ENCODE measurements around the gene TKTL1. TPM values are rescaled to one million over a fixed set of nuclear protein-coding genes. Genes with fewer than 3 reads are reported as not detected.

The TKTL1 gene
- total and polyA plus RNA-seq, 7 experiments from 2014 or later: 0.58 to 47.7 (median 4.0) TPM

DNA sequence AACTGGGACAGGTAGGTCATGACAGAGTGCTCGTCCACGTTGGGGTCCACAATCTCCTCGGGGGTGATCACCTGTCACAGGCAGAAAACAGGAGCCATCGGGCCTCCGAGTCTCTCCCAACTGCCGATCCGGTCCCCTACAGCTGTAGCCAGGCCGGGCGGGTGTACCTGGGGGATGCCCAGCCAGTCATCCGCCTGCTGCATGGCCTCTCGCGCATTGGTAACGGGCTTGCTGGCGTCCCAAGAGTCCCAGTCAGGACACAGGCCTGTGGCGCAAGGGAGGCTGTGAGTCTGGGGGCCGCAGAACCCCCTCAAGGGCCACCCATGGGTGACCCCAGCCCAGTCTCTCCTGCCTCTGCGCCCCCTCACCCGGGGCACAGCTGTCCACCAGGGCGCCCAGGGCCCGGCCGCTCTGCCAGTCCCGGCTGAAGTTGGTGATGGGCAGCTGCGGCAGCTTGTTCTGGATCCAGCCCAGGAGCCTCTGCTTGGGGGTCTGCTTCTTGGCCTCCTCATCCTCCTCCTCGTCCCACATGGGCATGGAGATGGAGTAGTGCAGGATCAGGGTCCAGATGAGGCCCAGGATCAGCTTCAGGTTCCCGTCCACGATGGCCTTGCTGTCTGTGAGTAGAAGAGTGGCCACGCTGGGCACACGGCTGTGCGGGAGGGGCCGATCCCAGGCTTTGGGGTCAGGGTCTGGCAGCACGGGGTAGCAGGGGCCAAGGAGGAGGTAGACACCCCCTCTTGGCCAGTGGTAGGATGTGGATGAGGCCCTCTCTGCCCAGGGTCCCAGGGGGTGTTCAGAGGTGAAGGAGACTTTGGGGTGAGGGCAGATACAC, 72.1 kb downstream of the TKTL1 start:
- ATAC-seq (no peak), DNase-seq (no peak)
- Mint-ChIP-seq H3K4me3 (peak overlapping the region; percentile 77 to 98 (median 86)), H3K9me3 (no peaks in the 10 kb centered on the region), H3K27ac (peak overlapping the region in 8 of 9 donors; percentile 21 to 89 (median 84)), H3K27me3 (no peaks in the 10 kb centered on the region), H3K4me1 (peaks cover 0 to 16% (median 12%) of the 10 kb centered on the region in 7 donors), H3K36me3 (peaks cover 0 to 23% (median 0%) of the 10 kb centered on the region in 5 donors)
- Histone ChIP-seq H3K4me3 (ENCODE audit: low read length) (peak overlapping the region; percentile 66), H3K27ac (ENCODE audit: low read depth, low read length) (peak overlapping the region; percentile 91), H3K36me3 (ENCODE audit: control insufficient read depth in 2 of 3, insufficient read depth in 3 of 3, low read length in 3 of 3) (peaks cover 16 to 52% (median 22%) of the 10 kb centered on the region in 3 experiments), H3K4me1 (ENCODE audit: control insufficient read depth in 2 of 2, insufficient read depth in 2 of 2, low read length in 2 of 2) (peaks cover 22 to 24% of the 10 kb centered on the region in 2 donors), H3K27me3 (ENCODE audit: control insufficient read depth in 2 of 2, insufficient read depth in 2 of 2, low read length in 2 of 2) (no peaks in the 10 kb centered on the region), H3K9me3 (ENCODE audit: control insufficient read depth in 2 of 3, low read length in 3 of 3) (no peaks in the 10 kb centered on the region)
- POLR2A ChIA-PET: interaction anchor here (1.7 to 4.2 kb wide), 4 partner anchors 10 to 41 kb away, joined by 4 to 45 read pairs (median 15); no protein-coding TSS in a partner anchor
- intact Hi-C loops (cut with micrococcal nuclease): loop anchor here in 1 of 2 donors (2.0 kb wide), 1 partner anchor 41 kb away; no protein-coding TSS in a partner anchor
- CTCF ChIA-PET: interaction anchor here (1.2 kb wide), 1 partner anchor 19 kb away, joined by 3 read pairs; no protein-coding TSS in a partner anchor

DNA sequence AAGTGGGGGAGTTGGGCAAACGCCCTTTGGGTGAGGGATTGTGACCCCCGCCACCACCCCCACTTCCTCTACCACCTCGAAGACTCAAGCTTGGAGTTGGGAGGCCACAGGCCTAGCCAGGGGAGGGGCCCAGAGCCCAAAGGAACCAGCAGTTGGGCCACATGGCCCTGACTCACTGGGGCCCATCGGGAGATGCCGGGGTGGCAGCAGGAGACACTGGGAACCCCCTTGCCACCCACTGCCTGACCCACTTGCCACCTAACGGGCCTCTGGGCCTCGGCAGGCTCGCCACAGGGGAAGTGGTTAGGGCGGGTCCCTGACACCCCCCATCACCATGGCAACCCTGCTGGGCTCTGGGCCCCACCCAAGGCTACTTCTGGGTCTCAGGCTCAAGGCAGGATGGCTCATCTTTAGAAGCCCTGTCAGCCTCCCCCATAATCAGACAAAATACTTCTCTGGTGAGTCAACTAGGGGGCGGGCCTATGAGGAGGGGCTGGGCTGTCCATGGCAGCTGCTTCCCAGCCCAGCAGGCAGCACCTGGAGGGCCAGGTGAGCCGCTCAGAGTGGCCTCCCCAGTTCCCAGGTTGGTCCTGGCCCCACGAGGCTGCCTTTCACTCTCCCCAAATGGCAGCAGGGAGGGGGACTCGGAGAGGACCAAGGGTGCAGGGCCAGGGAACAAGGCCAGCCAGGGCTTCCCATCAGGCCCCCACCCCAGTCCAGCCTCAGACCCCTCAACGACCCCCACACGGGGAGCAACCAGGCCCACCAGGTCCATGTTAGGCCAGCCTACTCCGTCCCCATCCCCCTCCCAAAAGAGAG, 73.2 kb downstream of the TKTL1 start:
- CTCF ChIA-PET: interaction anchor here (1.2 kb wide), 1 partner anchor 20 kb away, joined by 3 read pairs; no protein-coding TSS in a partner anchor
- peak overlapping the region; percentile 66 for H3K4me3 ChIP-seq (ENCODE audit: low read length)
- ATAC-seq: peak; percentile 69

DNA sequence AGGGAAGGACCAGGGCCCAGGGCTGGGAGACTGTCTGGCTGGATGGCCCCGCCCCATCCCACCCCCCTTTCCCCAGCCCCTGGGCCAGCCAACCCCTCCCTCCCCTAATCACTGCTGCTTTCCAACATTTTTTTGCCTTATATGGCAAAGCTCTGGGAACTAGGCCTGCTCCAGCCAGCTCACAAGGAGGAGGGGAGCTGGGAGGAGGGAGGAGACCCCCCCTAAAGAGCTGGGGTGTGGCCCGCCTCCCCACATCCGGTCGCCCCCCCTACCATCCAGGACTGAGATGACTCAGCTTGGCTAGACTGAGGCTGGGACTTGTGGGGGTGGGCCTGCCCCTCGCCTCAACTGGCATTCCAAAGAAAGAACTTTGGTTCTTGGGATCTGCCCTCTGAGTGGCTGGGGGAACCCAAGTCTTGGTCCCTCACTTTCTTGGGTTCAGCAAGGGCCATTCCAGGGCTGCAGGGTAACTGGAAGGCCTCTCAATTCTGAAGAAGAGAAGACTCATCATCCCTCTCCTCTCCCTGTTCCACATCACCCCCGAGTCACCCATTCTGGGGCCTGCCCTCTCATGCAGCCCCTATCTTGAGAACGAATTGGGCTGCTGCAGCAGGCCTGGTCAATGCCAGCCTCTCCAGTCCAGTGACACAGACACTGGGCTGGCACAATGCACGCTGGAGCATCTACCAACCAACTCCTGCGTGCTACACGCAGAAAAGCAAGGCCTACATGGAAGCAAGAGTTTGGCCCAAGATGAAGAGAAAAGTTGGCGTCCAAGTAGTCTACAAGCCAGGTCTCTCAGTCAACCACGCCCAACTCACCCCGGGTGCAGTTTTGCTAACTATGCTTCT, 74.1 kb downstream of the TKTL1 start:
- Mint-ChIP-seq H3K4me1 (peaks cover 0 to 25% (median 14%) of the 10 kb centered on the region in 7 donors), H3K27me3 (no peaks in the 10 kb centered on the region), H3K9me3 (no peaks in the 10 kb centered on the region), H3K36me3 (peaks cover 0 to 21% (median 0%) of the 10 kb centered on the region in 5 donors), H3K4me3 (peak overlapping the region; percentile 85 to 98 (median 92)), H3K27ac (peak overlapping the region; percentile 87 to 96 (median 88))
- Histone ChIP-seq H3K9me3 (ENCODE audit: control insufficient read depth in 2 of 3, low read length in 3 of 3) (no peaks in the 10 kb centered on the region), H3K4me1 (ENCODE audit: control insufficient read depth in 2 of 2, insufficient read depth in 2 of 2, low read length in 2 of 2) (peaks cover 29 to 37% of the 10 kb centered on the region in 2 donors), H3K27ac (ENCODE audit: low read depth, low read length) (peak overlapping the region; percentile 91), H3K27me3 (ENCODE audit: control insufficient read depth in 2 of 2, insufficient read depth in 2 of 2, low read length in 2 of 2) (no peaks in the 10 kb centered on the region), H3K4me3 (ENCODE audit: low read length) (peak overlapping the region; percentile 82), H3K36me3 (ENCODE audit: control insufficient read depth in 2 of 3, insufficient read depth in 3 of 3, low read length in 3 of 3) (peaks cover 3 to 36% (median 14%) of the 10 kb centered on the region in 3 experiments)
- ATAC-seq (peak; percentile 25), DNase-seq (peak in 6 of 9 donors; percentile 48 to 72 (median 54))
- intact Hi-C loops (cut with micrococcal nuclease): loop anchor here (1.0 to 10.0 kb wide), 7 partner anchors 9 to 575 kb away; partner anchors contain the start of genes HCFC1 (in 2 of the 2), FAM3A (in 1 of the 2), IDH3G (in 1 of the 2) and MECP2 (in 1 of the 2)
- ChIA-PET POLR2A (interaction anchor here (0.6 to 4.2 kb wide), 12 partner anchors 8 to 444 kb away, joined by 3 to 45 read pairs (median 4); partner anchors contain the start of genes DNASE1L1, EMD and RPL10), CTCF (no interaction called here)

More for the DNA sequence above, 73.2 kb downstream of the TKTL1 start:
- Histone ChIP-seq H3K36me3 (ENCODE audit: control insufficient read depth in 2 of 3, insufficient read depth in 3 of 3, low read length in 3 of 3) (peaks cover 10 to 44% (median 20%) of the 10 kb centered on the region in 3 experiments), H3K27ac (ENCODE audit: low read depth, low read length) (peak overlapping the region; percentile 91), H3K9me3 (ENCODE audit: control insufficient read depth in 2 of 3, low read length in 3 of 3) (no peaks in the 10 kb centered on the region), H3K4me1 (ENCODE audit: control insufficient read depth in 2 of 2, insufficient read depth in 2 of 2, low read length in 2 of 2) (peaks cover 29 to 33% of the 10 kb centered on the region in 2 donors), H3K27me3 (ENCODE audit: control insufficient read depth in 2 of 2, insufficient read depth in 2 of 2, low read length in 2 of 2) (no peaks in the 10 kb centered on the region)
- POLR2A ChIA-PET: interaction anchor here (0.9 to 4.2 kb wide), 7 partner anchors 9 to 51 kb away, joined by 3 to 45 read pairs (median 4); partner anchors contain the start of genes EMD and RPL10
- H3K27ac Mint-ChIP-seq: peak overlapping the region; percentile 21 to 93 (median 87)
- H3K27me3 Mint-ChIP-seq: no peaks in the 10 kb centered on the region
- H3K9me3 Mint-ChIP-seq: no peaks in the 10 kb centered on the region
- DNase-seq: peak; percentile 61 to 88 (median 73)
- peaks cover 0 to 21% (median 0%) of the 10 kb centered on the region in 5 donors for H3K36me3 Mint-ChIP-seq
- intact Hi-C loops (cut with micrococcal nuclease): loop anchor here (1.0 to 2.0 kb wide), 2 partner anchors 9 to 42 kb away; no protein-coding TSS in a partner anchor
- H3K4me1 Mint-ChIP-seq: peaks cover 0 to 25% (median 14%) of the 10 kb centered on the region in 7 donors
- peak overlapping the region; percentile 77 to 98 (median 86) for H3K4me3 Mint-ChIP-seq

DNA sequence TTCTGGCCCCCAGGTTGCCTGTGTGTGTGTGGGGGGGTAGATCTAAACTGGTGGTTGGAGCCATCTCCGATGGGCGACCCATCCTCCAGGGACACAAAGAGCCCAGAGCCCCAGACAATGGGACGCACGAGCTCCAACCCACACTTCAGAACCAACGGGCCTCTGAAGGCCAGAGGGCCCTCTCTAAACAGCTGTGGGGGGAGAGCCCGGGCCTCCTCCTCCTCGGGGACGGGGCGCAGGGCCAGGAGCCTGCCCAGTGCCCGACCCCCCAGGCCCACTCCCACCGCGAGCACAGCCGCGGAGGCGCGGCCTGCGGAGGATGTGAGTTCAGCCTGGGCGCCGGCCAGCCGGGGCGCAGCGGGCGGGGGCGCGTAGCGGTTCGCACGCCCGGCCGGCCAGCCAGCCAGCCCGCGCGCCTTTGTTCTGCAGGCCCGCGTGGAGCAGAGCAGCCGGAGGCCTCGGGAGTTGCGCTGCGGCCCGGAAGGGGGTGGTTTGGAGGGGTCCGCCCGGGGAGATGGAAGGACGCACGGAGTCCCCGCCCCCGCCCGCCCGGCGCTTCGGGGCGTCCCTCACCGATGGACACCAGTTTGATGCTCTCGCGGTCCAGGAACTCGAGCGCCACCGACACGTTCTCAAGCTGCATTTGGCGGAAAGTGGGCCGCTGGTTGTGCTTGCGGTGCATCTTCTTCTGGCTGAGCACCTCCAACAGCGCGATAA, 74.9 kb downstream of the TKTL1 start:
- Histone ChIP-seq H3K36me3 (ENCODE audit: control insufficient read depth in 2 of 3, insufficient read depth in 3 of 3, low read length in 3 of 3) (peaks cover 0 to 28% (median 11%) of the 10 kb centered on the region in 3 experiments), H3K9me3 (ENCODE audit: control insufficient read depth in 2 of 3, low read length in 3 of 3) (no peaks in the 10 kb centered on the region), H3K27ac (ENCODE audit: low read depth, low read length) (peak overlapping the region; percentile 91), H3K4me1 (ENCODE audit: control insufficient read depth in 2 of 2, insufficient read depth in 2 of 2, low read length in 2 of 2) (peaks cover 29 to 37% of the 10 kb centered on the region in 2 donors), H3K4me3 (ENCODE audit: low read length) (peak overlapping the region; percentile 82), H3K27me3 (ENCODE audit: control insufficient read depth in 2 of 2, insufficient read depth in 2 of 2, low read length in 2 of 2) (no peaks in the 10 kb centered on the region)
- intact Hi-C loops (cut with micrococcal nuclease): loop anchor here (1.0 to 10.0 kb wide), 8 partner anchors 9 to 576 kb away; partner anchors contain the start of genes HCFC1 (in 2 of the 2), ATP6AP1 (in 1 of the 2), EMD (in 1 of the 2) and FAM3A (in 1 of the 2)
- ChIA-PET CTCF (interaction anchor here (0.6 kb wide), 2 partner anchors 57 to 110 kb away, joined by 3 read pairs; no protein-coding TSS in a partner anchor), POLR2A (interaction anchor here (0.6 to 4.2 kb wide), 12 partner anchors 12 to 399 kb away, joined by 3 to 45 read pairs (median 4); partner anchors contain the start of genes DNASE1L1 and RPL10)
- no peaks in the 10 kb centered on the region for H3K27me3 Mint-ChIP-seq
- peak overlapping the region; percentile 87 to 96 (median 88) for H3K27ac Mint-ChIP-seq
- H3K9me3 Mint-ChIP-seq: no peaks in the 10 kb centered on the region
- ATAC-seq: no peak
- H3K36me3 Mint-ChIP-seq: peaks cover 0 to 21% (median 0%) of the 10 kb centered on the region in 5 donors
- DNase-seq: no peak
- peak overlapping the region; percentile 85 to 98 (median 92) for H3K4me3 Mint-ChIP-seq
- peaks cover 0 to 25% (median 17%) of the 10 kb centered on the region in 7 donors for H3K4me1 Mint-ChIP-seq

Measured in naive thymus-derived CD4-positive, alpha-beta T cell (primary cell).